ENCODE data around the gene DCAF11.
A peak's percentile ranks its signal among the peaks of the same experiment; 100 is the strongest.

DCAF11 gene

DNA sequence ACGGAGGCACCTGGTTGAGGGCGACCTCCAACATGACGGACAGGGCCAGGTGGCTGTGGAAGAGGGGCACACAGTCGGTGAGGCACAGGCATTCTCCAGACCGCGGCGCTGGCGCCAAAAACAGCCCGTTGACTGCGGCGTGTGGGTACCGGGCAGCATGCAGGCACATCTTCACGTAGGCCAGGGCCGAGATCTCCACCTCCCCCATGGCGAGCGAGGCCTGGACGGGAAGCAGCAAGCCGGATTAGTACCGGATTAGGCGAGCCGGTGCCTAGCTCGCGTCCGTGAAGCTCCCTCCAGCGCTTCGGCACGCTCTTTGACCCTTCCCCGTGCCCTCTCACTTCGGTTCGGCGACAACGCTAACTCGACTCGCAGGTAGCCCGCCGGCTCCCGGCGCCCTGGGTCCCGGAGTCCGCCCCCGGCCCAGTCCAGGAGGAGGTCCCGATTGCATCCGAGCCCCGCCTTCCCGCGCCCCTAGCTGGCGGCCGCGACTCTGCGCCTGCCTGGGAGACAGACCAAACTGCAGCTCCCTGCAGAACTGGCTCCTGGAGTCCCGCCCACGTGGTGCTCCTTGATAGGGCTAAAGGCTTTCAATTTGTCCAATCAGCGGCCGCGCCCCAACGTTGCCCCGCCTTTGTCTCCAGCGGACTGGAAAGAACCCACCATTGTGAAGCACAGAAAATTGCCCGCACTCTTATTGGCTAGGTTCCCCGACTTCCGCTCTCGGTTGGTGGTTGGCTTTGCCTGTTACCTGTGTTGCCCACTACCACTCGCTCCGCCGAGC lies 26.7 kb downstream of the DCAF11 start, which contains the start of gene EMC9:
TSS of gene EMC9 (minus strand) at position 495 of the 784 bp plus-strand sequence. CDS start at position 208, 287 bp downstream.
- peak; percentile 93 for ATAC-seq
- no peak for TF ChIP-seq ARNTL (CRISPR knock-in tag; IDR thresholded peaks at IDR 0.05; ENCODE audit: borderline replicate concordance, low read depth)
- TF ChIP-seq, protein P1, sequence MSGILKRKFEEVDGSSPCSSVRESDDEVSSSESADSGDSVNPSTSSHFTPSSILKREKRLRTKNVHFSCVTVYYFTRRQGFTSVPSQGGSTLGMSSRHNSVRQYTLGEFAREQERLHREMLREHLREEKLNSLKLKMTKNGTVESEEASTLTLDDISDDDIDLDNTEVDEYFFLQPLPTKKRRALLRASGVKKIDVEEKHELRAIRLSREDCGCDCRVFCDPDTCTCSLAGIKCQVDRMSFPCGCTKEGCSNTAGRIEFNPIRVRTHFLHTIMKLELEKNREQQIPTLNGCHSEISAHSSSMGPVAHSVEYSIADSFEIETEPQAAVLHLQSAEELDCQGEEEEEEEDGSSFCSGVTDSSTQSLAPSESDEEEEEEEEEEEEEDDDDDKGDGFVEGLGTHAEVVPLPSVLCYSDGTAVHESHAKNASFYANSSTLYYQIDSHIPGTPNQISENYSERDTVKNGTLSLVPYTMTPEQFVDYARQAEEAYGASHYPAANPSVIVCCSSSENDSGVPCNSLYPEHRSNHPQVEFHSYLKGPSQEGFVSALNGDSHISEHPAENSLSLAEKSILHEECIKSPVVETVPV (CRISPR knock-in tag; IDR thresholded peaks at IDR 0.05), result 0 out of 2 replicates have a peak, but pooled peaks have one; percentile 31
- TF ChIP-seq, protein P2, sequence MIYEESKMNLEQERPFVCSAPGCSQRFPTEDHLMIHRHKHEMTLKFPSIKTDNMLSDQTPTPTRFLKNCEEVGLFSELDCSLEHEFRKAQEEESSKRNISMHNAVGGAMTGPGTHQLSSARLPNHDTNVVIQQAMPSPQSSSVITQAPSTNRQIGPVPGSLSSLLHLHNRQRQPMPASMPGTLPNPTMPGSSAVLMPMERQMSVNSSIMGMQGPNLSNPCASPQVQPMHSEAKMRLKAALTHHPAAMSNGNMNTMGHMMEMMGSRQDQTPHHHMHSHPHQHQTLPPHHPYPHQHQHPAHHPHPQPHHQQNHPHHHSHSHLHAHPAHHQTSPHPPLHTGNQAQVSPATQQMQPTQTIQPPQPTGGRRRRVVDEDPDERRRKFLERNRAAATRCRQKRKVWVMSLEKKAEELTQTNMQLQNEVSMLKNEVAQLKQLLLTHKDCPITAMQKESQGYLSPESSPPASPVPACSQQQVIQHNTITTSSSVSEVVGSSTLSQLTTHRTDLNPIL (CRISPR knock-in tag; IDR thresholded peaks at IDR 0.05; ENCODE audit: low read depth), result no peak

DNA sequence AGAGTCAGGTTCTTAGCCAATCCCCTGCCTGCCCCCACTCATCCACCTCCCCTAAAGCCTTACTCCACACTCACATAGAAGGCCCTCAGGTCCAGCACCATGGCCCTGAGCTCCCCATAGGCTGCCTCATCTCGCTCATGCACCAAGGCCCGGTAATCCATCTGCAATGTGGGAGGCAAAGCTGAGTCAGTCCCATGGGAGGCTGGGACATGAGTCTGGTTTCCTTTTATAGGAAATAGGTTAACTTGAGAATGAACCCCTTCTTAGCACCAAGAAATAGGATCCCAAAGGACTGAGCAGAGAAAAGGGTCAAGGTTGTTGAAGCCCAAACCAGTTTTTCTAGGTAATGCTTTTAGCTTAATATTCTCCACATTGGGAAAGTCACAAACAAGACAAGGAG lies 28.9 kb downstream of the DCAF11 start:
- ATAC-seq, result no peak
- TF ChIP-seq BACH2 (CRISPR knock-in tag; IDR thresholded peaks at IDR 0.05; ENCODE audit: borderline replicate concordance) (no peak), ZC3H10 (CRISPR knock-in tag; IDR thresholded peaks at IDR 0.05) (no peak), ZNF565 (CRISPR knock-in tag; conservative IDR thresholded peaks at IDR 0.05; ENCODE audit: low read depth) (no peak), TCF4 (CRISPR knock-in tag; IDR thresholded peaks at IDR 0.05; ENCODE audit: borderline replicate concordance) (no peak), ZNF8 (CRISPR knock-in tag; IDR thresholded peaks at IDR 0.05) (no peak), SNAI2 (CRISPR knock-in tag; IDR thresholded peaks at IDR 0.05) (no peak), TOX (CRISPR knock-in tag; IDR thresholded peaks at IDR 0.05; ENCODE audit: borderline replicate concordance) (no peak), OSR1 (CRISPR knock-in tag; IDR thresholded peaks at IDR 0.05) (no peak), ZNF70 (CRISPR knock-in tag; IDR thresholded peaks at IDR 0.05) (no peak), ARNTL (CRISPR knock-in tag; IDR thresholded peaks at IDR 0.05; ENCODE audit: borderline replicate concordance, low read depth) (no peak), GLIS3 (CRISPR knock-in tag; IDR thresholded peaks at IDR 0.05) (no peak), ZFP3 (CRISPR knock-in tag; IDR thresholded peaks at IDR 0.05) (no peak), CSDC2 (CRISPR knock-in tag; IDR thresholded peaks at IDR 0.05) (no peak)
- TF ChIP-seq, protein P3, sequence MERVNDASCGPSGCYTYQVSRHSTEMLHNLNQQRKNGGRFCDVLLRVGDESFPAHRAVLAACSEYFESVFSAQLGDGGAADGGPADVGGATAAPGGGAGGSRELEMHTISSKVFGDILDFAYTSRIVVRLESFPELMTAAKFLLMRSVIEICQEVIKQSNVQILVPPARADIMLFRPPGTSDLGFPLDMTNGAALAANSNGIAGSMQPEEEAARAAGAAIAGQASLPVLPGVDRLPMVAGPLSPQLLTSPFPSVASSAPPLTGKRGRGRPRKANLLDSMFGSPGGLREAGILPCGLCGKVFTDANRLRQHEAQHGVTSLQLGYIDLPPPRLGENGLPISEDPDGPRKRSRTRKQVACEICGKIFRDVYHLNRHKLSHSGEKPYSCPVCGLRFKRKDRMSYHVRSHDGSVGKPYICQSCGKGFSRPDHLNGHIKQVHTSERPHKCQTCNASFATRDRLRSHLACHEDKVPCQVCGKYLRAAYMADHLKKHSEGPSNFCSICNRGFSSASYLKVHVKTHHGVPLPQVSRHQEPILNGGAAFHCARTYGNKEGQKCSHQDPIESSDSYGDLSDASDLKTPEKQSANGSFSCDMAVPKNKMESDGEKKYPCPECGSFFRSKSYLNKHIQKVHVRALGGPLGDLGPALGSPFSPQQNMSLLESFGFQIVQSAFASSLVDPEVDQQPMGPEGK (CRISPR knock-in tag; IDR thresholded peaks at IDR 0.05; ENCODE audit: borderline replicate concordance), result no peak
- TF ChIP-seq, protein P1 (CRISPR knock-in tag; IDR thresholded peaks at IDR 0.05), result no peak
- TF ChIP-seq, protein P4, sequence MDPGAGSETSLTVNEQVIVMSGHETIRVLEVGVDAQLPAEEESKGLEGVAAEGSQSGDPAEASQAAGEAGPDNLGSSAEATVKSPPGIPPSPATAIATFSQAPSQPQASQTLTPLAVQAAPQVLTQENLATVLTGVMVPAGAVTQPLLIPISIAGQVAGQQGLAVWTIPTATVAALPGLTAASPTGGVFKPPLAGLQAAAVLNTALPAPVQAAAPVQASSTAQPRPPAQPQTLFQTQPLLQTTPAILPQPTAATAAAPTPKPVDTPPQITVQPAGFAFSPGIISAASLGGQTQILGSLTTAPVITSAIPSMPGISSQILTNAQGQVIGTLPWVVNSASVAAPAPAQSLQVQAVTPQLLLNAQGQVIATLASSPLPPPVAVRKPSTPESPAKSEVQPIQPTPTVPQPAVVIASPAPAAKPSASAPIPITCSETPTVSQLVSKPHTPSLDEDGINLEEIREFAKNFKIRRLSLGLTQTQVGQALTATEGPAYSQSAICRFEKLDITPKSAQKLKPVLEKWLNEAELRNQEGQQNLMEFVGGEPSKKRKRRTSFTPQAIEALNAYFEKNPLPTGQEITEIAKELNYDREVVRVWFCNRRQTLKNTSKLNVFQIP (CRISPR knock-in tag; IDR thresholded peaks at IDR 0.05; ENCODE audit: borderline replicate concordance, low read depth), result no peak

DNA sequence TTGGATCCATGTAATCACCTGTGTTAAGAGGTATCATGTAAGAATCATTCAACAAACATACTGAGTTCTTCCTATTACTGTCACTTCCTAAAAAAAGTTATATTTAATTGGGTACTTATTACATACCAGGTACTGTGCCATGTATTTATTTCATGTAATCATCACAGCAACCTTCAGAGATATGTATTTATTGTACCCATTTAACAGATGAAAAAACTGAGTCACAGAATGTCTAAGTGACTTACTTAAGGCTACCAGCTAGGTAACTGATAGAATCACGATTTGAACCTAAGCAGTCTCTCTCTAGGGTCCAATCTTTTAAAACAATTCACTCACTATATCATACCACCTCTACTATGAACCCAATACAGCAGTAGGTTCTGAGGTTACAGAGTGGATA lies 29.9 kb downstream of the DCAF11 start:
- TF ChIP-seq ESRRG (CRISPR knock-in tag; IDR thresholded peaks at IDR 0.05), result no peak
- ATAC-seq, result no peak

DNA sequence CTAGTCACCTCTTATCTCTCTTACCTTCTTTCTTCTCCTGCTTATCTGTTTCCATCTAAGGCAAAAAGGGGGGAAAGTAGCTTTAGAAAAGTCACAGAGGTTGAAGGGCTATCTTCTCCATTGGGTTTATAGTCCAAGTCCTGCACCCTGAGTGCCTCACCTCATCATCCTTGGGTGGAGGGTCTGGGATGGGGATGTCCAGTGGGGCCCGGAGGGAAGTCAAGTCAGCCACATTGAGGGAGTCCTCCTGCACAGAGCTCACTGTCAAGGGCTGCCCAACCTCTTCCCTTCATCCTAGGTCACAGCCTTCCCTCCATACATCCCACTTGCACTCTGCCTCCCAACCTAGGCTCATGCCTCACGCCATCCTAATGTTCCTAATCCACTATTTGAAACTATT lies 30.6 kb downstream of the DCAF11 start:
- TF ChIP-seq ESRRG (CRISPR knock-in tag; IDR thresholded peaks at IDR 0.05) (no peak), ZNF70 (CRISPR knock-in tag; IDR thresholded peaks at IDR 0.05) (no peak), ARNTL (CRISPR knock-in tag; IDR thresholded peaks at IDR 0.05; ENCODE audit: borderline replicate concordance, low read depth) (no peak), SNAI2 (CRISPR knock-in tag; IDR thresholded peaks at IDR 0.05) (no peak), CSDC2 (CRISPR knock-in tag; IDR thresholded peaks at IDR 0.05) (no peak)
- TF ChIP-seq, protein P3 (CRISPR knock-in tag; IDR thresholded peaks at IDR 0.05; ENCODE audit: borderline replicate concordance), result no peak
- TF ChIP-seq, protein P5, sequence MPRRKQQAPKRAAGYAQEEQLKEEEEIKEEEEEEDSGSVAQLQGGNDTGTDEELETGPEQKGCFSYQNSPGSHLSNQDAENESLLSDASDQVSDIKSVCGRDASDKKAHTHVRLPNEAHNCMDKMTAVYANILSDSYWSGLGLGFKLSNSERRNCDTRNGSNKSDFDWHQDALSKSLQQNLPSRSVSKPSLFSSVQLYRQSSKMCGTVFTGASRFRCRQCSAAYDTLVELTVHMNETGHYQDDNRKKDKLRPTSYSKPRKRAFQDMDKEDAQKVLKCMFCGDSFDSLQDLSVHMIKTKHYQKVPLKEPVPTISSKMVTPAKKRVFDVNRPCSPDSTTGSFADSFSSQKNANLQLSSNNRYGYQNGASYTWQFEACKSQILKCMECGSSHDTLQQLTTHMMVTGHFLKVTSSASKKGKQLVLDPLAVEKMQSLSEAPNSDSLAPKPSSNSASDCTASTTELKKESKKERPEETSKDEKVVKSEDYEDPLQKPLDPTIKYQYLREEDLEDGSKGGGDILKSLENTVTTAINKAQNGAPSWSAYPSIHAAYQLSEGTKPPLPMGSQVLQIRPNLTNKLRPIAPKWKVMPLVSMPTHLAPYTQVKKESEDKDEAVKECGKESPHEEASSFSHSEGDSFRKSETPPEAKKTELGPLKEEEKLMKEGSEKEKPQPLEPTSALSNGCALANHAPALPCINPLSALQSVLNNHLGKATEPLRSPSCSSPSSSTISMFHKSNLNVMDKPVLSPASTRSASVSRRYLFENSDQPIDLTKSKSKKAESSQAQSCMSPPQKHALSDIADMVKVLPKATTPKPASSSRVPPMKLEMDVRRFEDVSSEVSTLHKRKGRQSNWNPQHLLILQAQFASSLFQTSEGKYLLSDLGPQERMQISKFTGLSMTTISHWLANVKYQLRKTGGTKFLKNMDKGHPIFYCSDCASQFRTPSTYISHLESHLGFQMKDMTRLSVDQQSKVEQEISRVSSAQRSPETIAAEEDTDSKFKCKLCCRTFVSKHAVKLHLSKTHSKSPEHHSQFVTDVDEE (CRISPR knock-in tag; IDR thresholded peaks at IDR 0.05), result no peak
- no peak for ATAC-seq
